ENCODE results near the gene BMPR1A.

GRCh38 chr10:86708783-86709380 lies 47.5 kb upstream of the BMPR1A start:
- no peak for TF ChIP-seq CTCF (IDR thresholded peaks at IDR 0.05)
- TF ChIP-seq POLR2A (IDR thresholded peaks at IDR 0.05): no peak
